OCI-LY1 (cell line): Measurements from ENCODE around the gene SLC7A14.

Experiments used
- H2AFZ ChIP-seq: fragments of 200-600 bp; sonication (generic), shearing (Covaris generic); 2 replicates; pipeline ENCODE4 v1.6.0; 2014; ENCODE audit warnings: antibody characterized with exemption, mild to moderate bottlenecking, low read length
- H3F3A ChIP-seq: fragments of 200-600 bp; sonication (generic), shearing (Covaris generic); 2 replicates; pipeline ENCODE4 v1.6.0; 2014; ENCODE audit warnings: mild to moderate bottlenecking, antibody characterized with exemption, low read length, moderate library complexity; ENCODE audit not compliant: insufficient read depth
- H3K27ac ChIP-seq: fragments of 200-600 bp; sonication (generic); 2 replicates; pipeline ENCODE4 v1.5.1; 2014; ENCODE audit warnings: low read length, mixed run types, mild to moderate bottlenecking, low read depth; ENCODE audit not compliant: poor library complexity, severe bottlenecking
- H3K27me3 ChIP-seq: fragments of 200-600 bp; sonication (generic); 2 replicates; pipeline ENCODE4 v1.6.0; 2014; ENCODE audit warnings: antibody characterized with exemption, mild to moderate bottlenecking, low read length, moderate library complexity; ENCODE audit not compliant: insufficient read depth
- H3K36me3 ChIP-seq: fragments of 200-600 bp; sonication (generic); 2 replicates; pipeline ENCODE4 v1.6.1; 2014; ENCODE audit warnings: mild to moderate bottlenecking, antibody characterized with exemption, low read length, moderate library complexity, mixed read lengths; ENCODE audit not compliant: insufficient read depth
- H3K4me1 ChIP-seq: fragments of 200-600 bp; sonication (generic); 2 replicates; pipeline ENCODE4 v1.5.1; 2014; ENCODE audit warnings: mild to moderate bottlenecking, low read length, moderate library complexity; ENCODE audit not compliant: insufficient read depth, severe bottlenecking
- H3K4me2 ChIP-seq: fragments of 200-600 bp; sonication (generic), shearing (Covaris generic); 2 replicates; pipeline ENCODE4 v1.6.1; 2014; ENCODE audit warnings: low read length
- H3K4me3 ChIP-seq: fragments of 200-600 bp; sonication (generic); 2 replicates; pipeline ENCODE4 v1.5.1; 2014; ENCODE audit warnings: low read length, low read depth, mild to moderate bottlenecking, mixed read lengths; ENCODE audit not compliant: poor library complexity, severe bottlenecking
- H3K79me2 ChIP-seq: fragments of 200-600 bp; shearing (Covaris generic); 2 replicates; pipeline ENCODE4 v1.6.1; 2016; ENCODE audit warnings: mixed run types, low read length, mixed read lengths; ENCODE audit not compliant: insufficient read depth
- H3K9ac ChIP-seq: fragments of 200-600 bp; sonication (generic), shearing (Covaris generic); 2 replicates; pipeline ENCODE4 v1.6.1; 2014; ENCODE audit warnings: mild to moderate bottlenecking, low read length, mixed read lengths
- H3K9me2 ChIP-seq: fragments of 200-600 bp; sonication (generic), shearing (Covaris generic); 2 replicates; pipeline ENCODE4 v1.6.1; 2014; ENCODE audit warnings: low read depth, mild to moderate bottlenecking, low read length, mixed read lengths
- H3K9me3 ChIP-seq: fragments of 200-600 bp; shearing (Covaris generic); 2 replicates; pipeline ENCODE4 v1.6.1; 2014; ENCODE audit warnings: low read length, mixed read lengths
- H4K20me1 ChIP-seq: fragments of 200-600 bp; sonication (generic), shearing (Covaris generic); 2 replicates; pipeline ENCODE4 v1.6.0; 2016; ENCODE audit warnings: mild to moderate bottlenecking, low read length; ENCODE audit not compliant: insufficient read depth
- CTCF ChIP-seq: fragments of 200-600 bp; sonication (generic), shearing (Covaris generic); IDR thresholded peaks from 2 replicates; pipeline ENCODE4 v1.5.1; 2017; ENCODE audit warnings: mild to moderate bottlenecking, antibody characterized with exemption, low read length, moderate library complexity, mixed read lengths
- EZH2 ChIP-seq: fragments of 200-600 bp; sonication (generic), shearing (Covaris generic); IDR thresholded peaks from 2 replicates; pipeline ENCODE4 v1.8.0; 2017; ENCODE audit warnings: borderline replicate concordance, mixed run types, mild to moderate bottlenecking, antibody characterized with exemption, low read length, moderate library complexity, mixed read lengths

The SLC7A14 gene

GRCh38 chr3:170532573-170532972 is 53.3 kb downstream of the SLC7A14 start:
- Histone ChIP-seq H3K9me2 (no peaks in the 10 kb centered on the region), H3K9me3 (no peaks in the 10 kb centered on the region), H3K4me3 (no peak overlapping the region), H3K9ac (no peak overlapping the region), H3K4me2 (no peak overlapping the region), H2AFZ (no peak overlapping the region), H3K4me1 (no peaks in the 10 kb centered on the region), H4K20me1 (no peaks in the 10 kb centered on the region), H3K79me2 (no peaks in the 10 kb centered on the region), H3K27me3 (no peaks in the 10 kb centered on the region), H3F3A (no peaks in the 10 kb centered on the region), H3K27ac (no peak overlapping the region), H3K36me3 (no peaks in the 10 kb centered on the region)
- TF ChIP-seq EZH2 (no peak), CTCF (no peak)

GRCh38 chr3:170531657-170532335 is 54.1 kb downstream of the SLC7A14 start:
- Histone ChIP-seq H3K9me3 (no peaks in the 10 kb centered on the region), H3K4me3 (no peak overlapping the region), H2AFZ (no peak overlapping the region), H3K9me2 (no peaks in the 10 kb centered on the region), H3K4me2 (no peak overlapping the region), H3K36me3 (no peaks in the 10 kb centered on the region), H3K27ac (no peak overlapping the region), H3K9ac (no peak overlapping the region), H3K79me2 (no peaks in the 10 kb centered on the region), H3K4me1 (no peaks in the 10 kb centered on the region), H3K27me3 (no peaks in the 10 kb centered on the region), H3F3A (no peaks in the 10 kb centered on the region), H4K20me1 (no peaks in the 10 kb centered on the region)
- TF ChIP-seq EZH2 (no peak), CTCF (no peak)

- H3F3A ChIP-seq: no peaks in the 10 kb centered on the region
- no peaks in the 10 kb centered on the region for H3K9me3 ChIP-seq
- no peaks in the 10 kb centered on the region for H3K9me2 ChIP-seq
- H3K4me2 ChIP-seq: no peak overlapping the region
- TF ChIP-seq CTCF (no peak), EZH2 (no peak)
- H3K4me3 ChIP-seq: no peak overlapping the region
- no peaks in the 10 kb centered on the region for H3K36me3 ChIP-seq
- H4K20me1 ChIP-seq: no peaks in the 10 kb centered on the region
- H2AFZ ChIP-seq: no peak overlapping the region
- no peak overlapping the region for H3K9ac ChIP-seq
- H3K27me3 ChIP-seq: no peaks in the 10 kb centered on the region
- H3K27ac ChIP-seq: no peak overlapping the region
- H3K79me2 ChIP-seq: no peaks in the 10 kb centered on the region
- no peaks in the 10 kb centered on the region for H3K4me1 ChIP-seq
Measured at GRCh38 chr3:170531054-170531453, 54.8 kb downstream of the SLC7A14 start.
